Heart right ventricle (tissue), 16 donors: Measurements from ENCODE around the gene IGF2R. TPM values are rescaled to one million over a fixed set of nuclear protein-coding genes. Genes with fewer than 3 reads are reported as not detected.

Experiments used
- ATAC-seq, 8 donors: fragments of 200-7000 bp; cut with Tn5 transposase; one replicate each; pipeline ENCODE4 v1.9.1; 2020; ENCODE audit warnings: mild to moderate bottlenecking in 8 of 8, moderate library complexity in 8 of 8, moderate number of reproducible peaks in 1 of 8
- DNase-seq, 2 donors: peaks; one replicate each; pipeline ENCODE4 v3.0.0-alpha.2; 2020
- H3K27ac ChIP-seq, 10 donors: fragments of 200-600 bp; sonication (generic) in 2 of 10; one replicate each; pipeline versions ENCODE4 v1.5.0 to v1.8.0; 2020 to 2022; ENCODE audit warnings: mild to moderate bottlenecking in 3 of 10
- H3K27me3 ChIP-seq, 7 donors: fragments of 200-600 bp; one replicate each; pipeline ENCODE4 v1.8.0; 2021 to 2022; ENCODE audit warnings: mild to moderate bottlenecking in 2 of 7
- H3K36me3 ChIP-seq, 9 donors: fragments of 200-600 bp; sonication (generic) in 1 of 9; one replicate each; pipeline versions ENCODE4 v1.5.0 to v1.8.0; 2020 to 2022; ENCODE audit warnings: mild to moderate bottlenecking in 2 of 9
- H3K4me1 ChIP-seq, 9 donors: fragments of 200-600 bp; sonication (generic) in 1 of 9; one replicate each; pipeline versions ENCODE4 v1.5.0 to v1.8.0; 2020 to 2022; ENCODE audit warnings: mild to moderate bottlenecking in 4 of 9
- H3K4me3 ChIP-seq, 10 donors: fragments of 200-600 bp; sonication (generic) in 2 of 10; one replicate each; pipeline versions ENCODE4 v1.5.0 to v1.8.0; 2020 to 2022; ENCODE audit warnings: mild to moderate bottlenecking in 7 of 10, moderate library complexity in 2 of 10
- H3K9me3 ChIP-seq, 11 donors: fragments of 200-600 bp in 10 of 11; sonication (generic) in 2 of 11; one replicate each; pipeline versions ENCODE4 v1.5.0 to v1.8.0; 2013 to 2022; ENCODE audit warnings: mild to moderate bottlenecking in 2 of 11, control low read depth in 1 of 11, moderate library complexity in 1 of 11
- CTCF ChIP-seq, 9 donors: fragments of 200-600 bp; sonication (generic) in 2 of 9; IDR thresholded peaks; one replicate each; pipeline versions ENCODE4 v1.5.0 to v1.8.0; 2021 to 2022; ENCODE audit warnings: antibody characterized with exemption in 9 of 9, mild to moderate bottlenecking in 5 of 9, moderate library complexity in 1 of 9
- WGBS, 2 donors: extraction: QIAGEN DNeasy Blood & Tissue Kit; methylation state at CpG; one replicate each; pipeline ENCODE4 v1.1.7; 2013; ENCODE audit warnings: inconsistent platforms in 1 of 2; 5-methylcytosine and 5-hydroxymethylcytosine counted together
- intact Hi-C, 10 donors: fragments of 100-400 bp; cut with DNase I; formaldehyde crosslinking; loops; one replicate each; pipeline versions ENCODE4 v1.11.1 to v1.14.2; 2022
- polyA plus RNA-seq, 2 donors: library from polyadenylated mRNA; stranded (reverse); fragments of 200-250 nt; gene quantifications; one replicate each; pipeline ENCODE4 v1.2.3, GENCODE V29; 2013
- total RNA-seq, 10 donors: library from RNA; stranded (reverse); fragmentation: NEBNext Ultra II Directional in 3 of 10; extraction: Animal tissue kit (Norgen Biotek cat#: 25700) in 3 of 10; gene quantifications; one replicate each; pipeline versions ENCODE4 v1.2.1 to v1.2.4, GENCODE V29; 2021 to 2023
- donor health status: Arrhythmogenic right ventricular cardiomyopathy.
- donor health status: ischemic (EF 13 %, LVEDD 7.1; RV severe dilation, severe dysfunction).
- donor health status: healthy with polysubstance abuse.
- donor health status: DM: no; HTN: yes; CAD: no.
- donor health status: DM: no; HTN: no; CAD: no.
- donor health status: ischemic (EF 25% LVEDD 6.9; RV normal size, moderate dysfunction).
- donor health status: ischemic (EF 25% LVEDD 5.7; RV mildly dilated, moderate dysfunction).
- donor health status: healthy.
- donor health status: DM: yes; HTN: yes; CAD: no.
- donor health status: Ischemic cardiomyopathy.
- donor health status: ischemic (EF 35%, LVEDD 5.7; RV mildly dilated, moderate dysfunction).
- donor health status: nonischemic (EF 11% LVEDD 7.7; RV severe dilation, severe dysfunction).
- donor health status: DM: yes; HTN: yes; CAD: no.
- donor health status: PGD.
- donor health status: ischemic (EF 29% LVEDD 5.4; RV normal size, mild dysfunction).
- donor health status: nonischemic (EF 23%, LVEDD 6.1; RV moderate dilation, normal function).

Gene IGF2R
- total and polyA plus RNA-seq, 12 donors = 13.7 to 95.6 (median 70.2) TPM

GRCh38 chr6:160101277-160102205 is 132.7 kb downstream of the IGF2R start:
- intact Hi-C loops = loop anchor here in 2 of 10 donors (5.0 to 10.0 kb wide), 2 partner anchors 237 to 239 kb away; no protein-coding TSS in a partner anchor
- H3K4me3 ChIP-seq = no peak overlapping the region
- H3K27ac ChIP-seq = peak overlapping the region in 1 of 10 donors; percentile 10
- TF ChIP-seq CTCF (IDR thresholded peaks at IDR 0.05) = no peak
- H3K27me3 ChIP-seq = no peaks in the 10 kb centered on the region
- H3K36me3 ChIP-seq = peaks cover 0 to 97% (median 54%) of the 10 kb centered on the region in 9 donors
- 68 to 74% methylated on average over 23 of the region's 23 CpGs for WGBS, 2 donors
- no peaks in the 10 kb centered on the region for H3K9me3 ChIP-seq
- ATAC-seq (peak in 7 of 8 donors; percentile 13 to 64 (median 27)), DNase-seq (peak in 1 of 2 donors; percentile 33)
- peaks cover 0 to 27% (median 6%) of the 10 kb centered on the region in 9 donors for H3K4me1 ChIP-seq

GRCh38 chr6:160102399-160102798 is 133.5 kb downstream of the IGF2R start:
- Histone ChIP-seq H3K27me3 (no peaks in the 10 kb centered on the region), H3K4me1 (peaks cover 0 to 27% (median 6%) of the 10 kb centered on the region in 9 donors), H3K9me3 (no peaks in the 10 kb centered on the region), H3K36me3 (peaks cover 0 to 96% (median 55%) of the 10 kb centered on the region in 9 donors), H3K27ac (no peak overlapping the region), H3K4me3 (no peak overlapping the region)
- ATAC-seq = no peak
- intact Hi-C loops = loop anchor here in 2 of 10 donors (5.0 to 10.0 kb wide), 2 partner anchors 238 to 240 kb away; no protein-coding TSS in a partner anchor
- 90 to 96% methylated on average over 16 of the region's 16 CpGs for WGBS, 2 donors
- no peak for TF ChIP-seq CTCF (IDR thresholded peaks at IDR 0.05)
- no peak for DNase-seq

GRCh38 chr6:160102956-160103824 is 134.3 kb downstream of the IGF2R start:
- H3K9me3 ChIP-seq = no peaks in the 10 kb centered on the region
- intact Hi-C loops = loop anchor here in 2 of 10 donors (5.0 to 10.0 kb wide), 2 partner anchors 238 to 241 kb away; no protein-coding TSS in a partner anchor
- ATAC-seq = peak in 1 of 8 donors; percentile 20
- no peak for DNase-seq
- H3K27ac ChIP-seq = no peak overlapping the region
- no peak overlapping the region for H3K4me3 ChIP-seq
- WGBS, 2 donors = 84 to 88% methylated on average over 14 of the region's 14 CpGs
- TF ChIP-seq CTCF (IDR thresholded peaks at IDR 0.05) = peak in 7 of 9 donors; percentile 16 to 44 (median 28)
- H3K4me1 ChIP-seq = peaks cover 0 to 27% (median 6%) of the 10 kb centered on the region in 9 donors
- peaks cover 0 to 96% (median 48%) of the 10 kb centered on the region in 9 donors for H3K36me3 ChIP-seq
- no peaks in the 10 kb centered on the region for H3K27me3 ChIP-seq

- intact Hi-C loops = loop anchor here in 2 of 10 donors (5.0 to 10.0 kb wide), 2 partner anchors 239 to 241 kb away; no protein-coding TSS in a partner anchor
- H3K27me3 ChIP-seq = no peaks in the 10 kb centered on the region
- no peak for TF ChIP-seq CTCF (IDR thresholded peaks at IDR 0.05)
- DNase-seq (no peak), ATAC-seq (no peak)
- H3K4me3 ChIP-seq = no peak overlapping the region
- WGBS, 2 donors = 73 to 81% methylated on average over 7 of the region's 7 CpGs
- peaks cover 0 to 27% (median 6%) of the 10 kb centered on the region in 9 donors for H3K4me1 ChIP-seq
- no peak overlapping the region for H3K27ac ChIP-seq
- peaks cover 0 to 96% (median 44%) of the 10 kb centered on the region in 9 donors for H3K36me3 ChIP-seq
- no peaks in the 10 kb centered on the region for H3K9me3 ChIP-seq
Observed at GRCh38 chr6:160103825-160104100, 134.9 kb downstream of the IGF2R start.
